OCI-LY1 (cell line): ENCODE measurements around the gene ZNF366.

Experiments
- CTCF ChIP-seq: fragments of 200-600 bp; sonication (generic), shearing (Covaris generic); IDR thresholded peaks from 2 replicates; pipeline ENCODE4 v1.5.1; 2017; ENCODE audit warnings: mild to moderate bottlenecking, antibody characterized with exemption, low read length, moderate library complexity, mixed read lengths
- EZH2 ChIP-seq: fragments of 200-600 bp; sonication (generic), shearing (Covaris generic); IDR thresholded peaks from 2 replicates; pipeline ENCODE4 v1.8.0; 2017; ENCODE audit warnings: borderline replicate concordance, mixed run types, mild to moderate bottlenecking, antibody characterized with exemption, low read length, moderate library complexity, mixed read lengths

GRCh38 chr5:72438141-72438540 lies 69.1 kb downstream of the ZNF366 start:
- TF ChIP-seq CTCF = no peak
- no peak for TF ChIP-seq EZH2
